Activated B cell treated with CpG ODN at 0.5 μM for 24 hours (primary cell): ENCODE results near the gene PHAF1. TPM values are rescaled to one million over a fixed set of nuclear protein-coding genes. Genes with fewer than 3 reads are reported as not detected.
A peak's percentile ranks its signal among the peaks of the same experiment; 100 is the strongest.

Experiments used
- ATAC-seq: fragments of 200-7000 bp; cut with Tn5 transposase; one replicate; pipeline ENCODE4 v1.10.0; 2021; ENCODE audit warnings: low read depth, mild to moderate bottlenecking, moderate library complexity
- CTCF ChIA-PET: fragments of 350-600 bp; sonication (Branson Sonifier 250); formaldehyde crosslinking; loops from one replicate; lab custom pipeline; 2021; ENCODE audit warnings: antibody characterized with exemption; lab: Charles Lee
- POLR2A ChIA-PET: fragments of 350-600 bp; sonication (Branson Sonifier 250); formaldehyde crosslinking; loops from one replicate; lab custom pipeline; 2021; ENCODE audit warnings: antibody characterized with exemption; lab: Charles Lee
- DNase-seq: peaks from one replicate; pipeline ENCODE4 v3.0.0; 2022
- H3K27ac Mint-ChIP-seq: one replicate; pipeline ENCODE4 v1.8.0; 2020; ENCODE audit warnings: mixed read lengths
- H3K27me3 Mint-ChIP-seq: one replicate; pipeline ENCODE4 v1.8.0; 2021; ENCODE audit warnings: mixed read lengths
- H3K36me3 Mint-ChIP-seq: one replicate; pipeline ENCODE4 v1.8.0; 2021; ENCODE audit warnings: low read depth, mixed read lengths
- H3K4me1 Mint-ChIP-seq: one replicate; pipeline ENCODE4 v1.8.0; 2021; ENCODE audit warnings: mixed read lengths
- H3K4me3 Mint-ChIP-seq: one replicate; pipeline ENCODE4 v1.8.0; 2020; ENCODE audit warnings: mild to moderate bottlenecking, mixed read lengths
- H3K9me3 Mint-ChIP-seq: one replicate; pipeline ENCODE4 v1.8.0; 2020; ENCODE audit warnings: mixed read lengths
- intact Hi-C: fragments of 100-400 bp; cut with micrococcal nuclease; formaldehyde crosslinking; loops from one replicate; pipeline ENCODE4 v1.15.1; 2024
- total RNA-seq: library from RNA; stranded (reverse); gene quantifications from 2 replicates; pipeline ENCODE4 v1.2.3, GENCODE V29; 2022
- TF ChIP-seq, protein P1 (sequence below): fragments of 200-600 bp; IDR thresholded peaks from one replicate; pipeline ENCODE4 v1.8.0; 2022; ENCODE audit warnings: antibody characterized with exemption, mild to moderate bottlenecking

Gene PHAF1
- total RNA-seq, 1 donor from 2014 or later = 16.9 TPM

DNA sequence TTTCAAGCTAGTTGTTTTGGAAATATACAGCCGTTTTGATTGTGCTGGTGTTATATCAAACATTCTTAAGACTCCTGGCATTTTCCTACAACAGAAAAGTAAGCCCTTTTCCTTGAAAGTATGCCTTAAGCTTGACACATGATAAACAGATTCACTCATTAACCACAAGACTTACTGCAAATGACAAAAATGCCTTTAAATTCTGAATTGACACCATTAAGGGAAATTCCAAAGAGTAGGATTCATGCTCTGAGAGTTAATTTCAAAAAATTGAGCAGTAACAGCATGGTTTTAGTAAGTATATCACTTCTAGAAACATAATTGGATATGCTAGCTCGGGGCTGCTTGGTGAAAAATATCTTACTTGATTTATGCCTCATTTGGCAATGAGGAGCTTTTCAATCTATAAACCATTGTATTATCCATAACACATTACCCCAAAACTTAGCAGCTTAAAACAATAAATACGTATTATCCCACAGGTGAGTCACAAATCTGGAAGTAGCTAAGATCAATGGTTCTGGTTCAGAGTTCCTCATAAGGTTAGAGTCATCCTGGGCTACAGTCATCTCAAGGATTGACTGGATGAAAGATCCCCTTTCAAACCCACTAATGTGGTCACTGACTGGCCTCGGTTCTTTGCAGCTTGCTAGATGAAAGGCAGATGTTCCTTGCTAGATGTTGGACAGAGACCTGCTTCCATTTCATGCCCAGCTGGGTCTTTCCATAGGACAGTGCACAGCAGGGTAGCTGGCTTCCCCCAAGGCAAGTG lies 8.2 kb upstream of the PHAF1 start:
- intact Hi-C loops = loop anchor here (1.0 to 2.0 kb wide), 2 partner anchors 87 to 124 kb away; no protein-coding TSS in a partner anchor
- Mint-ChIP-seq H3K4me1 (peaks cover 19% of the 10 kb centered on the region), H3K36me3 (peaks cover 21% of the 10 kb centered on the region), H3K27me3 (no peaks in the 10 kb centered on the region), H3K4me3 (no peak overlapping the region), H3K9me3 (no peaks in the 10 kb centered on the region), H3K27ac (no peak overlapping the region)
- POLR2A ChIA-PET = no interaction called here
- no peak for DNase-seq
- CTCF ChIA-PET = interaction anchor here (0.9 to 2.4 kb wide), 3 partner anchors 8 to 83 kb away, joined by 3 to 12 read pairs (median 4); partner anchors contain the start of gene PHAF1
- ATAC-seq = no peak
- TF ChIP-seq, protein P1, sequence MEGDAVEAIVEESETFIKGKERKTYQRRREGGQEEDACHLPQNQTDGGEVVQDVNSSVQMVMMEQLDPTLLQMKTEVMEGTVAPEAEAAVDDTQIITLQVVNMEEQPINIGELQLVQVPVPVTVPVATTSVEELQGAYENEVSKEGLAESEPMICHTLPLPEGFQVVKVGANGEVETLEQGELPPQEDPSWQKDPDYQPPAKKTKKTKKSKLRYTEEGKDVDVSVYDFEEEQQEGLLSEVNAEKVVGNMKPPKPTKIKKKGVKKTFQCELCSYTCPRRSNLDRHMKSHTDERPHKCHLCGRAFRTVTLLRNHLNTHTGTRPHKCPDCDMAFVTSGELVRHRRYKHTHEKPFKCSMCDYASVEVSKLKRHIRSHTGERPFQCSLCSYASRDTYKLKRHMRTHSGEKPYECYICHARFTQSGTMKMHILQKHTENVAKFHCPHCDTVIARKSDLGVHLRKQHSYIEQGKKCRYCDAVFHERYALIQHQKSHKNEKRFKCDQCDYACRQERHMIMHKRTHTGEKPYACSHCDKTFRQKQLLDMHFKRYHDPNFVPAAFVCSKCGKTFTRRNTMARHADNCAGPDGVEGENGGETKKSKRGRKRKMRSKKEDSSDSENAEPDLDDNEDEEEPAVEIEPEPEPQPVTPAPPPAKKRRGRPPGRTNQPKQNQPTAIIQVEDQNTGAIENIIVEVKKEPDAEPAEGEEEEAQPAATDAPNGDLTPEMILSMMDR = no peak

DNA sequence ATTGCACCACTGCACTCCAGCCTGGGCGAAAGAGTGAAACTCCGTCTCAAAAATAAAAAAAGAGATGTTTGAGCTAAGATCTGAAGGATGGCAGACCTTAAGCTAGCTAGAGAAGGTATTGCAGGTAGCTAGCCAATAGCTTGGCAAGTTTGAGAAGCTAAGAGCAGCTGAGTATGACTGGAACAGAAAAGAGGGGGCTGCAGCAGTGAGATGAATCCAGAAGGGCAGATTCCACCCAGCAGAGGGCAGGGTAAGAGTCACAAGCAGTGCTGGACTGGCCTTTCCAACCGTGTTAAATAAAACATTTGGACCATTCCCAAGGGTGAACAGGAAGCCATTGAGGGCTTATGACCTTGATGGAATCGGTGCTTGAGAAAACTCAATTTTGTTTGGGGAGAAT lies 5.7 kb upstream of the PHAF1 start:
- Mint-ChIP-seq H3K27me3 (no peaks in the 10 kb centered on the region), H3K4me1 (peaks cover 20% of the 10 kb centered on the region), H3K27ac (no peak overlapping the region), H3K9me3 (no peaks in the 10 kb centered on the region), H3K4me3 (no peak overlapping the region), H3K36me3 (peaks cover 14% of the 10 kb centered on the region)
- TF ChIP-seq, protein P1 = no peak
- intact Hi-C loops = no loop called here
- ATAC-seq = no peak
- POLR2A ChIA-PET = no interaction called here
- CTCF ChIA-PET = interaction anchor here (1.1 to 1.9 kb wide), 2 partner anchors 51 to 86 kb away, joined by 3 to 8 read pairs; no protein-coding TSS in a partner anchor
- no peak for DNase-seq

DNA sequence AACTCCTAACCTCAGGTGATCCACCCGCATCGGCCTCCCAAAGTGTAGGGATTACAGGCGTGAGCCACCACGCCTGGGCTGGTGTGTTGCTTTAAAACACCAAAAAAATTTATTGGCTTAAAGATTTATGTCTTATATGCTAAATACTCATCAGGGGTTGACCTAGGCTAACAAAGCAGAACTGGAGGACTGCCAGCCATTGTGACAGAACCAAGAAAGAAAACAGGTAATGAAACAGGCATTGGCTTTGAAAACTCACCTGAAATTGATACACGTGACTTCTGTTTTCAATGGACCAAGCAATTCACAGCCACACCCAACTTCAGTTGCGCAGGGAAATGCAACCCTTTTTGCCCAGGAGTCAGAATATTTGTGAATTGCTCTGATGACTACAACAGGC lies 4.9 kb upstream of the PHAF1 start:
- CTCF ChIA-PET = interaction anchor here (1.1 kb wide), 1 partner anchor 50 kb away, joined by 3 read pairs; no protein-coding TSS in a partner anchor
- intact Hi-C loops = no loop called here

DNA sequence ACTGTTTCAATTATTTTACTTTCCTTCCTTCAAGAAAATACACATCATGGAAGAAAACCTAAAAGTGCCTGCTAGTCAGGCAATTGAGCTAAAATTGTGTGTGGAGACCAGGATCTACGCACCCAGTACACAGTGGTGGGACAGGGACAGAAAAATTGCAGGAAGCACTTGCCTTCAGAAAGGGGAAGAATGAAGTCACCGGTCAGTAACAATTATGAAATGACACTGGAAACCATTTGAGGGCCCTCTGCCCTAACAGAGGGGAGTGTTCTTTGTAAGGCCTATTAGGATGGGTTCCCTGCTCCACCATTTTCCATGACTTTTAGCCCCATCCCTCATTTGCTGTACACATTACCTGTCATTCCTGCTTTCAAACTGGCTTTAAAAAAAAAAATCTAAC lies 4.5 kb upstream of the PHAF1 start:
- DNase-seq (no peak), ATAC-seq (no peak)
- H3K4me3 Mint-ChIP-seq = no peak overlapping the region
- H3K27me3 Mint-ChIP-seq = no peaks in the 10 kb centered on the region
- H3K36me3 Mint-ChIP-seq = peaks cover 10% of the 10 kb centered on the region
- peak overlapping the region; percentile 53 for H3K27ac Mint-ChIP-seq
- ChIA-PET POLR2A (interaction anchor here (0.5 to 1.1 kb wide), 3 partner anchors 53 to 112 kb away, joined by 3 to 4 read pairs (median 3); no protein-coding TSS in a partner anchor), CTCF (no interaction called here)
- TF ChIP-seq, protein P1 = no peak
- peaks cover 26% of the 10 kb centered on the region for H3K4me1 Mint-ChIP-seq
- intact Hi-C loops = no loop called here
- no peaks in the 10 kb centered on the region for H3K9me3 Mint-ChIP-seq

More for the DNA sequence above, 4.9 kb upstream of the PHAF1 start:
- H3K36me3 Mint-ChIP-seq = peaks cover 7% of the 10 kb centered on the region
- H3K9me3 Mint-ChIP-seq = no peaks in the 10 kb centered on the region
- no peak overlapping the region for H3K4me3 Mint-ChIP-seq
- POLR2A ChIA-PET = no interaction called here
- TF ChIP-seq, protein P1 = no peak
- H3K27me3 Mint-ChIP-seq = no peaks in the 10 kb centered on the region
- H3K4me1 Mint-ChIP-seq = peaks cover 25% of the 10 kb centered on the region
- H3K27ac Mint-ChIP-seq = peak overlapping the region; percentile 53
- no peak for DNase-seq
- no peak for ATAC-seq

DNA sequence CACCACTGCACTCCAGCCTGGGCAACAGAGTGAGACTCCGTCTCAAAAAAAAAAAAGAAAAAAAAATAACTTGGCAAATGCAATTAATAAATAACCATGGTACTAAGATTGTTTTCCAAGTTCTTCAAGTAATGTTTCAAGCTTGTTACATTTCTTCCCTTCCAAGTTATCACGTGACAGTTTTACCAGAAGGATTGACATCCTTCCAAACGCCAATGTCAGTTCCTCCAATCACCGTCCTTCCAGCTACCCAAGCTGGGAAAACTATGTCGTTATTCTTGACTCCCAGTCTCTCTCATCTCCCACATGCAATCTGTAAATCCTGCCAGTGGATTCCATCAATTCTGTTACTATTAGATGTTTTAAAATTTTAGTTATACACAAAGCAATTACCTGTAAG lies 3.9 kb upstream of the PHAF1 start:
- CTCF ChIA-PET = no interaction called here
- Mint-ChIP-seq H3K27ac (no peak overlapping the region), H3K27me3 (no peaks in the 10 kb centered on the region), H3K4me3 (no peak overlapping the region), H3K9me3 (no peaks in the 10 kb centered on the region), H3K36me3 (peaks cover 11% of the 10 kb centered on the region), H3K4me1 (peaks cover 32% of the 10 kb centered on the region)
- intact Hi-C loops = no loop called here
- POLR2A ChIA-PET = interaction anchor here (0.7 to 1.1 kb wide), 2 partner anchors 53 to 78 kb away, joined by 3 to 4 read pairs; no protein-coding TSS in a partner anchor
- TF ChIP-seq, protein P1 = no peak
- DNase-seq (no peak), ATAC-seq (no peak)
